K562 (cell line): ENCODE results near the gene RIMOC1.

ENCODE experiments used
- BRCA1 ChIP-seq, 2 experiments: fragments of 450-650 bp in 1 of 2; sonication (generic) in 1 of 2; formaldehyde crosslinking in 1 of 2; IDR thresholded peaks; 2 replicates each; pipeline versions ENCODE4 v1.5.0 to v1.6.1; 2017 to 2020; ENCODE audit warnings: mild to moderate bottlenecking in 1 of 2, missing genetic modification reagents in 1 of 2
- HSF4 ChIP-seq: fragments of 250-450 bp; sonication (Bioruptor Pico); IDR thresholded peaks from 2 replicates; pipeline ENCODE4 v2.1.2; 2022; ENCODE audit warnings: mild to moderate bottlenecking, moderate library complexity, borderline replicate concordance
- NFE2L1 ChIP-seq: fragments of 450-650 bp; IDR thresholded peaks from 2 replicates; pipeline ENCODE4 v1.6.1; 2016; ENCODE audit warnings: missing genetic modification characterization, low read depth, mild to moderate bottlenecking, missing compliant biosample characterization, moderate library complexity, borderline replicate concordance
- POLR2AphosphoS5 ChIP-seq: IDR thresholded peaks from 2 replicates; pipeline ENCODE4 v1.6.1; 2011; ENCODE audit warnings: mild to moderate bottlenecking, low read depth, low read length, moderate library complexity; ENCODE audit not compliant: control insufficient read depth, insufficient read depth
- SETDB1 ChIP-seq: IDR thresholded peaks from one replicate; pipeline ENCODE4 v1.6.1; 2012; ENCODE audit warnings: low read length, control low read depth, inconsistent platforms
- STAG1 ChIP-seq: sonication (generic); formaldehyde crosslinking; IDR thresholded peaks from 2 replicates; pipeline ENCODE4 v1.5.0; 2020; ENCODE audit warnings: missing genetic modification reagents, borderline replicate concordance
- YY1 ChIP-seq, 3 experiments: IDR thresholded peaks; 2 replicates each; pipeline ENCODE4 v1.6.1; 2011; ENCODE audit warnings: low read length in 2 of 3, mild to moderate bottlenecking in 2 of 3, moderate library complexity in 2 of 3, borderline replicate concordance in 1 of 3, control low read depth in 1 of 3, low read depth in 1 of 3; ENCODE audit not compliant: insufficient read depth in 3 of 3, insufficient replicate concordance in 2 of 3, control insufficient read depth in 1 of 3, insufficient read length in 1 of 3; ENCODE audit errors: extremely low read depth in 1 of 3
- ZNF780A ChIP-seq: fragments of 250-450 bp; sonication (Bioruptor Pico); IDR thresholded peaks from 2 replicates; pipeline ENCODE4 v1.5.0; 2021; ENCODE audit warnings: mild to moderate bottlenecking
- TF ChIP-seq, protein P1 (sequence below), 2 experiments: fragments of 450-650 bp in 1 of 2; sonication (generic) in 1 of 2; formaldehyde crosslinking; conservative IDR thresholded peaks; 2 replicates each; pipeline versions ENCODE4 v1.4.0 to v1.8.1; 2020 to 2022; ENCODE audit warnings: mild to moderate bottlenecking in 1 of 2, missing genetic modification reagents in 1 of 2
- TF ChIP-seq, protein P2 (sequence below): fragments of 450-650 bp; IDR thresholded peaks from 2 replicates; pipeline ENCODE4 v1.6.1; 2017; ENCODE audit warnings: mild to moderate bottlenecking, moderate library complexity
- TF ChIP-seq, protein P3 (sequence below), 3 experiments: IDR thresholded peaks in 2 of 3; conservative IDR thresholded peaks in 1 of 3; 2 replicates each; pipeline ENCODE4 v1.5.1; 2011 to 2012; ENCODE audit warnings: low read length in 3 of 3, mild to moderate bottlenecking in 3 of 3, control low read depth in 2 of 3, improper control_type of control experiment in 1 of 3, inconsistent platforms in 1 of 3, low read depth in 1 of 3, mixed read lengths in 1 of 3, moderate library complexity in 1 of 3; ENCODE audit not compliant: insufficient read depth in 2 of 3

GRCh38 chr5:41892031-41892430 lies 12.1 kb upstream of the RIMOC1 start:
- TF ChIP-seq HSF4 (CRISPR knock-in tag) (no peak), STAG1 (CRISPR knock-in tag) (no peak), SETDB1 (no peak), ZNF780A (CRISPR knock-in tag) (no peak), YY1 (IDR thresholded peaks at IDR 0.05; ENCODE audit: borderline replicate concordance in 1 of 3, control insufficient read depth in 1 of 3, extremely low read depth in 1 of 3, insufficient read depth in 3 of 3, insufficient read length in 1 of 3, insufficient replicate concordance in 2 of 3, low read depth in 1 of 3, low read length in 2 of 3) (no peak), BRCA1 (IDR thresholded peaks at IDR 0.05) (no peak), BRCA1 (CRISPR knock-in tag; IDR thresholded peaks at IDR 0.05) (no peak), NFE2L1 (no peak), POLR2AphosphoS5 (no peak)
- TF ChIP-seq, protein P1, sequence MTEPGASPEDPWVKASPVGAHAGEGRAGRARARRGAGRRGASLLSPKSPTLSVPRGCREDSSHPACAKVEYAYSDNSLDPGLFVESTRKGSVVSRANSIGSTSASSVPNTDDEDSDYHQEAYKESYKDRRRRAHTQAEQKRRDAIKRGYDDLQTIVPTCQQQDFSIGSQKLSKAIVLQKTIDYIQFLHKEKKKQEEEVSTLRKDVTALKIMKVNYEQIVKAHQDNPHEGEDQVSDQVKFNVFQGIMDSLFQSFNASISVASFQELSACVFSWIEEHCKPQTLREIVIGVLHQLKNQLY (CRISPR knock-in tag; conservative IDR thresholded peaks at IDR 0.05): no peak
- TF ChIP-seq, protein P2, sequence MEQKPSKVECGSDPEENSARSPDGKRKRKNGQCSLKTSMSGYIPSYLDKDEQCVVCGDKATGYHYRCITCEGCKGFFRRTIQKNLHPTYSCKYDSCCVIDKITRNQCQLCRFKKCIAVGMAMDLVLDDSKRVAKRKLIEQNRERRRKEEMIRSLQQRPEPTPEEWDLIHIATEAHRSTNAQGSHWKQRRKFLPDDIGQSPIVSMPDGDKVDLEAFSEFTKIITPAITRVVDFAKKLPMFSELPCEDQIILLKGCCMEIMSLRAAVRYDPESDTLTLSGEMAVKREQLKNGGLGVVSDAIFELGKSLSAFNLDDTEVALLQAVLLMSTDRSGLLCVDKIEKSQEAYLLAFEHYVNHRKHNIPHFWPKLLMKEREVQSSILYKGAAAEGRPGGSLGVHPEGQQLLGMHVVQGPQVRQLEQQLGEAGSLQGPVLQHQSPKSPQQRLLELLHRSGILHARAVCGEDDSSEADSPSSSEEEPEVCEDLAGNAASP: no peak
- TF ChIP-seq, protein P3, sequence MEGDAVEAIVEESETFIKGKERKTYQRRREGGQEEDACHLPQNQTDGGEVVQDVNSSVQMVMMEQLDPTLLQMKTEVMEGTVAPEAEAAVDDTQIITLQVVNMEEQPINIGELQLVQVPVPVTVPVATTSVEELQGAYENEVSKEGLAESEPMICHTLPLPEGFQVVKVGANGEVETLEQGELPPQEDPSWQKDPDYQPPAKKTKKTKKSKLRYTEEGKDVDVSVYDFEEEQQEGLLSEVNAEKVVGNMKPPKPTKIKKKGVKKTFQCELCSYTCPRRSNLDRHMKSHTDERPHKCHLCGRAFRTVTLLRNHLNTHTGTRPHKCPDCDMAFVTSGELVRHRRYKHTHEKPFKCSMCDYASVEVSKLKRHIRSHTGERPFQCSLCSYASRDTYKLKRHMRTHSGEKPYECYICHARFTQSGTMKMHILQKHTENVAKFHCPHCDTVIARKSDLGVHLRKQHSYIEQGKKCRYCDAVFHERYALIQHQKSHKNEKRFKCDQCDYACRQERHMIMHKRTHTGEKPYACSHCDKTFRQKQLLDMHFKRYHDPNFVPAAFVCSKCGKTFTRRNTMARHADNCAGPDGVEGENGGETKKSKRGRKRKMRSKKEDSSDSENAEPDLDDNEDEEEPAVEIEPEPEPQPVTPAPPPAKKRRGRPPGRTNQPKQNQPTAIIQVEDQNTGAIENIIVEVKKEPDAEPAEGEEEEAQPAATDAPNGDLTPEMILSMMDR (IDR thresholded peaks at IDR 0.05 in 2 of 3, conservative IDR thresholded peaks at IDR 0.05 in 1 of 3; ENCODE audit: insufficient read depth in 2 of 3, low read depth in 1 of 3, low read length in 3 of 3): no peak
